GM18526 (cell line): ENCODE results near the gene ZBTB4.
"Not testable (repeated sequence)": the region's sequence is repeated elsewhere in the genome, so short reads cannot be mapped to it uniquely, and the experiment has no call there.

Experiments
- POLR2A ChIP-seq: IDR thresholded peaks from 3 replicates; pipeline ENCODE4 v1.6.1; 2011; ENCODE audit not compliant: insufficient read length; ENCODE audit errors: extremely low read depth

ZBTB4 gene

GRCh38 chr17:7499161-7499560, 19.7 kb upstream of the ZBTB4 start:
- TF ChIP-seq POLR2A: no peak

- TF ChIP-seq POLR2A: no peak
Measured at GRCh38 chr17:7497636-7498035, 18.2 kb upstream of the ZBTB4 start.

DNA sequence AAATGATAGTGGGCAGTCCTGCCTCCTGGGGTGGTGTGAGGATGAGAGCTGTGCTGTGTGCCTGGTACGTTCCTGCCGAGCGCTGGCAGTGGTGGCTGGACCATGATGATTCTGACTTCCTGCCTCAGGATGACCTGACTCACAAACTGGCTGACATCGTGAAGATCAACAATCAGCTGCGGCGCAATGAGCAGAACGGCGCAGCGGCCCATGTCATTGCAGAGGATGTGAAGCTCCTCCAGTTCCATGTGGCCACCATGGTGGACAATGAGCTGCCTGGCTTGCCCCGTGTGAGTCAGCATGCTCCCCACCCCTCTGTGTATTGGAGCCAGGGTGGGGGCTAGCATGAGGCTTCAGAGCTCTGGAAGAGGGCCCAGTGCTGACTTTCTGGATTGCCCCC, 17.8 kb upstream of the ZBTB4 start:
- TF ChIP-seq POLR2A: no peak

DNA sequence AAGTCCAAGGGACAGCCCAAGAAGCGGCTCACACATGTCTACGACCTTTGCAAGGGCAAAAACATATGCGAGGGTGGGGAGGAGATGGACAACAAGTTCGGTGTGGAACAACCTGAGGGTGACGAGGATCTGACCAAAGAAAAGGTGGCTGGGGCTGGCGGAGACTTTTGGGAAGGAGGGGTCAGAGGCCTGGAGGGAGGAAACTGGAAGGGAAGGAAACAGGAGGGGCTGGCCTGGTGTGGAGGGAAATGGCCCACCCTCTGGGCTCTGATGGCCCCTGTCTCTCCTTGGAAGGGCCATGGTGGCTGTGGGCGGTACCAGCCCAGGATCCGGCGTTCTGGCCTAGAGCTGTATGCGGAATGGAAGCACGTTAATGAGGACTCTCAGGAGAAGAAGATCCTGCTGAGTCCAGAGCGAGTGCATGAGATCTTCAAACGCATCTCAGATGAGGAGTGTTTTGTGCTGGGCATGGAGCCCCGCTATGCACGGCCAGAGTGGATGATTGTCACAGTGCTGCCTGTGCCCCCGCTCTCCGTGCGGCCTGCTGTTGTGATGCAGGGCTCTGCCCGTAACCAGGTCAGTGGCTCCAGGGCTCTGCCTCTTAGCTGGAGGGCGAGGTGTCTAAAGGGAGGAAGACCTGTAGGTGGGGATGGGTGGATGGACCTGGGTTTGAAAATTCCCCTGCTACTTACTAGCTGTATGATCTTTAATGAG, 17.2 kb upstream of the ZBTB4 start:
- no peak for TF ChIP-seq POLR2A

DNA sequence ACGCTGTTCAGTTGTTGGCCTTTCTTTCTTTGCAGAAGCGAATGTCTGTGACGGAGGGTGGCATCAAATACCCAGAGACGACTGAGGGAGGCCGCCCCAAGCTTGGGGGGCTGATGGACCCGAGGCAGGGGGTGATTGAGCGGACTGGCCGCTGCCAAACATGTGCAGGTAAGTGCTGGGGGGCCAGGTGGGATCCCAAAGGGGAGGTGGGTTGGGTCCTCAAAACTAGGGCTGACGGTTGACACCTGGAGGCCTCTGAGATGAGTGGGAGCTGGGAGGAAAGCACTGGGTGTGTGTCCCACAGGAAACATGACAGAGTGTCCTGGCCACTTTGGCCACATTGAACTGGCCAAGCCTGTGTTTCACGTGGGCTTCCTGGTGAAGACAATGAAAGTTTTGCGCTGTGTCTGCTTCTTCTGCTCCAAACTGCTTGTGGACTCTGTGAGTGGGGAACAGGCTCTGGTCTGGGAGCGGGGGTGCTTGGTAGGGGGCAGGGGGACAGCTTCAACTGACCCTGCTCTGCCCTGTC, 16.5 kb upstream of the ZBTB4 start:
- no peak for TF ChIP-seq POLR2A

GRCh38 chr17:7493941-7494340, 14.5 kb upstream of the ZBTB4 start:
- TF ChIP-seq POLR2A: no peak

DNA sequence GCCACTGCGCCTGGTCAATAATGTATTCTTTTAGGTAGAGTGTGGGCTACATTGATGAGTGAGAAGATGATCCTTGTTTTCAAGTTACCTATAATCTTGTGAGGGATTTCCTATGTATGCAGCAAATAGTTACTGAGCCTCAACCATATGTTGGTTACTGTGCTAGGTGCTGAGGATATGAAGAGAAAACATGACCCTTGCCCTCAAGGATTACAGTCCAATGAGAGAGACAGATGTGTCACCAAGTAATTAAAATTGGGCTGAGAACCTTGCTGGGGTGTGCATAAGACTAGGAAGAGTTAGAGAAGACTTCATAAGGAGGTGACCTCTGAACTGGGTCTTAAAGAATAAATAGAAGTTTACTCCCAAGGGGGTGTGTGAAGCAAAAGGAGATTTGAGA, 12.2 kb upstream of the ZBTB4 start:
- no peak for TF ChIP-seq POLR2A

GRCh38 chr17:7490144-7490543, 10.7 kb upstream of the ZBTB4 start:
- no peak for TF ChIP-seq POLR2A

DNA sequence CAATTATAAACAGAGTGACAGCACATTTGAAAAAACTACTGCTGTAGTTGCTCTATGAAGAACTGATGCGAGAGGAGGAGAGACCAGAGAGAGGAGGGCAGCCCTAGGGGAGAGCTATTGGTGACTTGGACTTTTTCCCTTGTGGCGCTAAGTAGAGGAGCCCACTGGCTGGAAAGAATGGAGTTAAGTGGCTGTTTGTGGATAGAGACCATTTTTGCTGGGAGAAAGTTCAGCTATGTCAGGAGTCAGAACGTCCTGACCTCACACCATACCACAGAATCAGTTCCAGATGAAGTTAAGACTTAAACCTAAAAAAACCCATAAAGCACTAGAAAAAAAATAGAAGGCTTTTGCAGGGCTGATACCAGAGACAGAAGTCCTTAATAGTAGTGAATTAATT, 6.8 kb upstream of the ZBTB4 start:
- no peak for TF ChIP-seq POLR2A

DNA sequence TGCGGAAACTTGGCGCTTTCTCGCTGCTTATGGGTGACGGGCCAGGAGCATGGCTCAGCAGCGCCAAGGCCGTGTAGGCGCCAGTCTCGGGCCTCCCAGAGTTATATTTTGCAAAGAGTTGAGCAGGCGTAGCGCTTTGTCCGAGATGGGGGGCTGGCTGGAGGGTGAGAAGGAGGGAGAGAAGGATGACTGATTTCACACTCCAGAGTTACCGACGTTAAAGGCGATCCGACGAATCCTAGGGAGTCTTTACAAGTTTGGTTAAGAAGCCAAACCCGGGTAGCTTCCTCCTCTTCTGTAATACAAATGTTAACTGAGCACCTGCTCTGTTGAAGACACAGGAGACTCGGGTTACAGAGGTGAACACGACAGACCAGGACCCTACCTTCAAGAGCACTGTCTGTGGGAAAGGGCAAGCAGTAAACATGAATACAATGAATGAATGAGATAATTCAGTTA, 5.5 kb upstream of the ZBTB4 start:
- no peak for TF ChIP-seq POLR2A

DNA sequence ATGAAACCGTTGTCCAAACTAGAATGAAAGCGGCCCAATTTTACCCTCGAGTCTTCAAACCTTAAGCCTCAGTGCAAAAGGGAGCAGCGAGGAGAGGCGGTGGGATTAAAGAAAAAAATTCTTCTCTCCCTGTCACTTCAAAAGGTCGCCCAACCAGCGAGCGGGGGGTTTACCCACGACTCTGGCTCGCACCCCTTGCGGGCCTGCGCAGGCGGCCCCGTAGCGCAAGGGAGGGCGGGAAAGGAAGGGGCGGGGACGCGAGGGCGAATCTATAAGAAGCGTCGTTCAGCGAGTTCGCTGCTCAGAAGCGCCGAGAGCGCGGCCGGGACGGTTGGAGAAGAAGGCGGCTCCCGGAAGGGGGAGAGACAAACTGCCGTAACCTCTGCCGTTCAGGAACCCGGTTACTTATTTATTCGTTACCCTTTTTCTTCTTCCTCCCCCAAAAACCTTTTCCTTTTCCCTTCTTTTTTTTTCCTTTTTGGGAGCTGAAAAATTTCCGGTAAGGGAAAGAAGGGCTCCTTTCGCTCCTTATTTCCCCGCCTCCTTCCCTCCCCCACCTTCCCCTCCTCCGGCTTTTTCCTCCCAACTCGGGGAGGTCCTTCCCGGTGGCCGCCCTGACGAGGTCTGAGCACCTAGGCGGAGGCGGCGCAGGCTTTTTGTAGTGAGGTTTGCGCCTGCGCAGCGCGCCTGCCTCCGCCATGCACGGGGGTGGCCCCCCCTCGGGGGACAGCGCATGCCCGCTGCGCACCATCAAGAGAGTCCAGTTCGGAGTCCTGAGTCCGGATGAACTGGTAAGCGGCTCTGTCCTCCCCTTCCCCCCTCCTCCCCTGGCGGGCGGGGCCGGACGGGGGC, 4.9 kb upstream of the ZBTB4 start, which contains the start of gene POLR2A:
POLR2A (plus strand) TSS at position 300 of the 852 bp plus-strand sequence.
- peak; percentile 100 for TF ChIP-seq POLR2A

GRCh38 chr17:7483255-7484066, 4.0 kb upstream of the ZBTB4 start:
- peak; percentile 79 for TF ChIP-seq POLR2A

DNA sequence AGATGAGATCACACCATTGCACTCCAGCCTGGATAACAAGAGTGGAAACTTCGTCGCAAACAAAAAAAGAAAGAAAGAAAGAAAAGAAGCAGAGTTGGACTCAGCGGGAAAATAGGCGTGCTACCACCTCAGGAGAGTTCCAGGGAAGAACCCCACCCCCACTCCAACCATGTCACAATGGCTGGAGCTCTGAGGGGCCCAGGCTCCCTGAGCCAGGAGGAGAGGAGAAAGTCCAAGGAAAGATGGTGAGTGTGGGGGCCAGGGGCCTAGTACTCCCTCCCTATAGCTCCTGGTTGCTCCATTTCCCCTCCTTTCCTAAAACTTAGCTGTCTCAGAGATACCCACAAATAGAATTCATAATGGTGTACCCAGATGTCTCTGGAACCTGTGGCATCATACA, 1.8 kb upstream of the ZBTB4 start, which contains the start of gene SLC35G6:
SLC35G6 (plus strand) TSS at position 172 of the 400 bp plus-strand sequence; CDS start at position 243, 71 bp downstream.
- not testable (repeated sequence) for TF ChIP-seq POLR2A

- TF ChIP-seq POLR2A: no peak
Measured at GRCh38 chr17:7480089-7480384, 606 bp upstream of the ZBTB4 start.
